GM19395 (cell line): ENCODE measurements around the gene WWC1.

Experiments used
- ATAC-seq: cut with Tn5 transposase; IDR thresholded peaks from one replicate; pipeline ENCODE4 v1.9.1; 2021; ENCODE audit warnings: mild to moderate bottlenecking, moderate library complexity; ENCODE audit not compliant: unreplicated experiment

The WWC1 gene

GRCh38 chr5:168404365-168404764 is 112.9 kb downstream of the WWC1 start:
- no peak for ATAC-seq

GRCh38 chr5:168407211-168407610 is 115.8 kb downstream of the WWC1 start:
- no peak for ATAC-seq

- ATAC-seq: no peak
Observed at GRCh38 chr5:168408561-168409305, 117.3 kb downstream of the WWC1 start.

- no peak for ATAC-seq
Observed at GRCh38 chr5:168409591-168410458, 118.4 kb downstream of the WWC1 start.

- no peak for ATAC-seq
Observed at GRCh38 chr5:168411871-168412270, 120.4 kb downstream of the WWC1 start.

- ATAC-seq: no peak
Observed at GRCh38 chr5:168413062-168413461, 121.6 kb downstream of the WWC1 start.

- no peak for ATAC-seq
Observed at GRCh38 chr5:168413596-168413995, 122.2 kb downstream of the WWC1 start.

- ATAC-seq: no peak
Observed at GRCh38 chr5:168415401-168415800, 124.0 kb downstream of the WWC1 start.

- ATAC-seq: no peak
Observed at GRCh38 chr5:168415971-168416370, 124.5 kb downstream of the WWC1 start.

GRCh38 chr5:168417731-168418429 is 126.4 kb downstream of the WWC1 start:
- no peak for ATAC-seq

GRCh38 chr5:168420461-168420860 is 129.0 kb downstream of the WWC1 start:
- ATAC-seq: no peak

- ATAC-seq: no peak
Observed at GRCh38 chr5:168422431-168422830, 131.0 kb downstream of the WWC1 start.

GRCh38 chr5:168423478-168423877 is 132.0 kb downstream of the WWC1 start:
- no peak for ATAC-seq

- ATAC-seq: no peak
Observed at GRCh38 chr5:168423971-168424370, 132.5 kb downstream of the WWC1 start.

GRCh38 chr5:168424594-168425323 is 133.3 kb downstream of the WWC1 start:
- ATAC-seq: no peak

- ATAC-seq: no peak
Observed at GRCh38 chr5:168426007-168426863, 134.8 kb downstream of the WWC1 start.

GRCh38 chr5:168426864-168427172 is 135.4 kb downstream of the WWC1 start:
- ATAC-seq: no peak

GRCh38 chr5:168427224-168427623 is 135.8 kb downstream of the WWC1 start:
- ATAC-seq: no peak

GRCh38 chr5:168428552-168428951 is 137.1 kb downstream of the WWC1 start:
- ATAC-seq: no peak

- ATAC-seq: no peak
Observed at GRCh38 chr5:168430296-168430695, 138.9 kb downstream of the WWC1 start.
